ENCODE results near the gene AMOTL1.

AMOTL1 gene

GRCh38 chr11:94832604-94833235 is 64.6 kb downstream of the AMOTL1 start:
- H3K27me3 ChIP-seq (replicated peaks in 2 of 5; ENCODE audit: control insufficient read depth in 4 of 5, insufficient read depth in 5 of 5, low read length in 4 of 5): no peaks in the 10 kb centered on the region
- CTCF ChIA-PET: interaction anchor here (0.6 to 1.3 kb wide), 3 partner anchors 15 to 71 kb away, joined by 3 to 4 read pairs (median 4); no protein-coding TSS in a partner anchor
- no peak overlapping the region for H3K27ac ChIP-seq (ENCODE audit: insufficient read depth in 1 of 2, low read depth in 1 of 2, low read length in 2 of 2, poor library complexity in 1 of 2, severe bottlenecking in 2 of 2)
- peaks cover 24 to 54% (median 40%) of the 10 kb centered on the region in 4 experiments for H3K36me3 ChIP-seq (ENCODE audit: control insufficient read depth in 4 of 4, insufficient read depth in 4 of 4, low read length in 3 of 4)
- no peak for DNase-seq
- H3K4me3 ChIP-seq (ENCODE audit: control insufficient read depth in 1 of 7, extremely low read depth in 1 of 7, insufficient read depth in 4 of 7, low read depth in 2 of 7, low read length in 6 of 7): no peak overlapping the region
- WGBS (ENCODE audit: insufficient coverage): 94% methylated on average over 2 of the region's 4 CpGs
- POLR2A ChIA-PET: no interaction called here
- H3K4me1 ChIP-seq (ENCODE audit: control extremely low read depth in 1 of 4, control insufficient read depth in 4 of 4, insufficient read depth in 4 of 4, low read length in 3 of 4): no peaks in the 10 kb centered on the region
- H3K9me3 ChIP-seq (ENCODE audit: control extremely low read depth in 1 of 5, control insufficient read depth in 4 of 5, insufficient read depth in 2 of 5, low read depth in 1 of 5, low read length in 4 of 5): no peaks in the 10 kb centered on the region

- no peaks in the 10 kb centered on the region for H3K27me3 ChIP-seq (replicated peaks in 2 of 5; ENCODE audit: control insufficient read depth in 4 of 5, insufficient read depth in 5 of 5, low read length in 4 of 5)
- no peaks in the 10 kb centered on the region for H3K4me1 ChIP-seq (ENCODE audit: control extremely low read depth in 1 of 4, control insufficient read depth in 4 of 4, insufficient read depth in 4 of 4, low read length in 3 of 4)
- no peak overlapping the region for H3K27ac ChIP-seq (ENCODE audit: insufficient read depth in 1 of 2, low read depth in 1 of 2, low read length in 2 of 2, poor library complexity in 1 of 2, severe bottlenecking in 2 of 2)
- H3K36me3 ChIP-seq (ENCODE audit: control insufficient read depth in 4 of 4, insufficient read depth in 4 of 4, low read length in 3 of 4): peaks cover 27 to 48% (median 40%) of the 10 kb centered on the region in 4 experiments
- no peak overlapping the region for H3K4me3 ChIP-seq (ENCODE audit: control insufficient read depth in 1 of 7, extremely low read depth in 1 of 7, insufficient read depth in 4 of 7, low read depth in 2 of 7, low read length in 6 of 7)
- no peak for DNase-seq
- CTCF ChIA-PET: interaction anchor here (1.0 to 2.1 kb wide), 5 partner anchors 10 to 45 kb away, joined by 3 to 8 read pairs (median 3); no protein-coding TSS in a partner anchor
- H3K9me3 ChIP-seq (ENCODE audit: control extremely low read depth in 1 of 5, control insufficient read depth in 4 of 5, insufficient read depth in 2 of 5, low read depth in 1 of 5, low read length in 4 of 5): no peaks in the 10 kb centered on the region
- WGBS (ENCODE audit: insufficient coverage): 100% methylated on average over 1 of the region's 4 CpGs
- POLR2A ChIA-PET: interaction anchor here (0.6 kb wide), 1 partner anchor 122 kb away, joined by 3 read pairs; no protein-coding TSS in a partner anchor
These were observed 66.9 kb downstream of the AMOTL1 start for GRCh38 chr11:94834911-94835593.

- Histone ChIP-seq H3K4me1 (ENCODE audit: control extremely low read depth in 1 of 4, control insufficient read depth in 4 of 4, insufficient read depth in 4 of 4, low read length in 3 of 4) (no peaks in the 10 kb centered on the region), H3K27ac (ENCODE audit: insufficient read depth in 1 of 2, low read depth in 1 of 2, low read length in 2 of 2, poor library complexity in 1 of 2, severe bottlenecking in 2 of 2) (no peak overlapping the region), H3K4me3 (ENCODE audit: control insufficient read depth in 1 of 7, extremely low read depth in 1 of 7, insufficient read depth in 4 of 7, low read depth in 2 of 7, low read length in 6 of 7) (no peak overlapping the region), H3K36me3 (ENCODE audit: control insufficient read depth in 4 of 4, insufficient read depth in 4 of 4, low read length in 3 of 4) (peaks cover 25 to 43% (median 36%) of the 10 kb centered on the region in 4 experiments), H3K27me3 (replicated peaks in 2 of 5; ENCODE audit: control insufficient read depth in 4 of 5, insufficient read depth in 5 of 5, low read length in 4 of 5) (no peaks in the 10 kb centered on the region), H3K9me3 (ENCODE audit: control extremely low read depth in 1 of 5, control insufficient read depth in 4 of 5, insufficient read depth in 2 of 5, low read depth in 1 of 5, low read length in 4 of 5) (no peaks in the 10 kb centered on the region)
- 100% methylated on average over 2 of the region's 2 CpGs for WGBS (ENCODE audit: insufficient coverage)
- ChIA-PET POLR2A (no interaction called here), CTCF (interaction anchor here (1.6 to 2.1 kb wide), 2 partner anchors 19 to 45 kb away, joined by 4 to 8 read pairs; no protein-coding TSS in a partner anchor)
- DNase-seq: peak in 1 of 3 donors; percentile 3
These were observed 67.4 kb downstream of the AMOTL1 start for GRCh38 chr11:94835594-94835927.

- H3K9me3 ChIP-seq (ENCODE audit: control extremely low read depth in 1 of 5, control insufficient read depth in 4 of 5, insufficient read depth in 2 of 5, low read depth in 1 of 5, low read length in 4 of 5): no peaks in the 10 kb centered on the region
- peaks cover 14 to 31% (median 24%) of the 10 kb centered on the region in 4 experiments for H3K36me3 ChIP-seq (ENCODE audit: control insufficient read depth in 4 of 4, insufficient read depth in 4 of 4, low read length in 3 of 4)
- no peak overlapping the region for H3K27ac ChIP-seq (ENCODE audit: insufficient read depth in 1 of 2, low read depth in 1 of 2, low read length in 2 of 2, poor library complexity in 1 of 2, severe bottlenecking in 2 of 2)
- WGBS (ENCODE audit: insufficient coverage): 100% methylated on average over 1 of the region's 2 CpGs
- no peaks in the 10 kb centered on the region for H3K4me1 ChIP-seq (ENCODE audit: control extremely low read depth in 1 of 4, control insufficient read depth in 4 of 4, insufficient read depth in 4 of 4, low read length in 3 of 4)
- CTCF ChIA-PET: no interaction called here
- DNase-seq: no peak
- H3K27me3 ChIP-seq (replicated peaks in 2 of 5; ENCODE audit: control insufficient read depth in 4 of 5, insufficient read depth in 5 of 5, low read length in 4 of 5): no peaks in the 10 kb centered on the region
- POLR2A ChIA-PET: interaction anchor here (0.6 kb wide), 1 partner anchor 93 kb away, joined by 3 read pairs; no protein-coding TSS in a partner anchor
- no peak overlapping the region for H3K4me3 ChIP-seq (ENCODE audit: control insufficient read depth in 1 of 7, extremely low read depth in 1 of 7, insufficient read depth in 4 of 7, low read depth in 2 of 7, low read length in 6 of 7)
These were observed 69.2 kb downstream of the AMOTL1 start for GRCh38 chr11:94837317-94837716.

GRCh38 chr11:94838027-94838731 is 70.0 kb downstream of the AMOTL1 start:
- H3K27me3 ChIP-seq (replicated peaks in 2 of 5; ENCODE audit: control insufficient read depth in 4 of 5, insufficient read depth in 5 of 5, low read length in 4 of 5): no peaks in the 10 kb centered on the region
- no peak for DNase-seq
- H3K36me3 ChIP-seq (ENCODE audit: control insufficient read depth in 4 of 4, insufficient read depth in 4 of 4, low read length in 3 of 4): peaks cover 9 to 23% (median 18%) of the 10 kb centered on the region in 4 experiments
- no CpG with 5 or more reads among the region's 2 CpGs for WGBS (ENCODE audit: insufficient coverage)
- no peaks in the 10 kb centered on the region for H3K9me3 ChIP-seq (ENCODE audit: control extremely low read depth in 1 of 5, control insufficient read depth in 4 of 5, insufficient read depth in 2 of 5, low read depth in 1 of 5, low read length in 4 of 5)
- CTCF ChIA-PET: no interaction called here
- POLR2A ChIA-PET: no interaction called here
- no peaks in the 10 kb centered on the region for H3K4me1 ChIP-seq (ENCODE audit: control extremely low read depth in 1 of 4, control insufficient read depth in 4 of 4, insufficient read depth in 4 of 4, low read length in 3 of 4)
- no peak overlapping the region for H3K27ac ChIP-seq (ENCODE audit: insufficient read depth in 1 of 2, low read depth in 1 of 2, low read length in 2 of 2, poor library complexity in 1 of 2, severe bottlenecking in 2 of 2)
- no peak overlapping the region for H3K4me3 ChIP-seq (ENCODE audit: control insufficient read depth in 1 of 7, extremely low read depth in 1 of 7, insufficient read depth in 4 of 7, low read depth in 2 of 7, low read length in 6 of 7)

- Histone ChIP-seq H3K9me3 (ENCODE audit: control extremely low read depth in 1 of 5, control insufficient read depth in 4 of 5, insufficient read depth in 2 of 5, low read depth in 1 of 5, low read length in 4 of 5) (no peaks in the 10 kb centered on the region), H3K4me1 (ENCODE audit: control extremely low read depth in 1 of 4, control insufficient read depth in 4 of 4, insufficient read depth in 4 of 4, low read length in 3 of 4) (no peaks in the 10 kb centered on the region), H3K36me3 (ENCODE audit: control insufficient read depth in 4 of 4, insufficient read depth in 4 of 4, low read length in 3 of 4) (peaks cover 10 to 15% (median 12%) of the 10 kb centered on the region in 4 experiments), H3K27ac (ENCODE audit: insufficient read depth in 1 of 2, low read depth in 1 of 2, low read length in 2 of 2, poor library complexity in 1 of 2, severe bottlenecking in 2 of 2) (no peak overlapping the region), H3K4me3 (ENCODE audit: control insufficient read depth in 1 of 7, extremely low read depth in 1 of 7, insufficient read depth in 4 of 7, low read depth in 2 of 7, low read length in 6 of 7) (no peak overlapping the region), H3K27me3 (replicated peaks in 2 of 5; ENCODE audit: control insufficient read depth in 4 of 5, insufficient read depth in 5 of 5, low read length in 4 of 5) (no peaks in the 10 kb centered on the region)
- 100% methylated on average over 2 of the region's 4 CpGs for WGBS (ENCODE audit: insufficient coverage)
- CTCF ChIA-PET: interaction anchor here (1.2 kb wide), 1 partner anchor 54 kb away, joined by 3 read pairs; no protein-coding TSS in a partner anchor
- POLR2A ChIA-PET: no interaction called here
- DNase-seq: no peak
These were observed 72.1 kb downstream of the AMOTL1 start for GRCh38 chr11:94840209-94840608.
